Suprapubic skin (tissue), 4 donors: Measurements from ENCODE around the gene FBXL13. TPM values are rescaled to one million over a fixed set of nuclear protein-coding genes. Genes with fewer than 3 reads are reported as not detected.

ENCODE experiments used
- DNase-seq, 2 donors: peaks; one replicate each; pipeline ENCODE4 v3.0.0-alpha.2; 2019; ENCODE audit warnings: low spot score in 2 of 2
- H3K27ac ChIP-seq: fragments of 200-600 bp; sonication (generic); one replicate; pipeline ENCODE4 v1.5.1; 2019
- H3K27me3 ChIP-seq: fragments of 200-600 bp; sonication (generic); one replicate; pipeline ENCODE4 v1.5.1; 2019
- H3K36me3 ChIP-seq: fragments of 200-600 bp; sonication (generic); one replicate; pipeline ENCODE4 v1.5.1; 2019
- H3K4me1 ChIP-seq: fragments of 200-600 bp; sonication (generic); one replicate; pipeline ENCODE4 v1.5.1; 2019
- H3K4me3 ChIP-seq: fragments of 200-600 bp; sonication (generic); one replicate; pipeline ENCODE4 v1.5.1; 2019; ENCODE audit warnings: mild to moderate bottlenecking
- H3K9me3 ChIP-seq: fragments of 200-600 bp; sonication (generic); one replicate; pipeline ENCODE4 v1.5.1; 2019
- EP300 ChIP-seq: sonication (generic); formaldehyde crosslinking; IDR thresholded peaks from one replicate; pipeline ENCODE4 v1.6.1; 2017; ENCODE audit warnings: antibody characterized with exemption
- POLR2A ChIP-seq, 2 donors: fragments of 450-650 bp; IDR thresholded peaks; one replicate each; pipeline ENCODE4 v1.6.1; 2017; ENCODE audit warnings: antibody characterized with exemption in 2 of 2, mild to moderate bottlenecking in 2 of 2, moderate library complexity in 2 of 2
- POLR2AphosphoS5 ChIP-seq, 3 donors: sonication (generic); formaldehyde crosslinking; IDR thresholded peaks; one replicate each; pipeline ENCODE4 v1.6.1; 2017; ENCODE audit warnings: antibody characterized with exemption in 3 of 3
- WGBS: methylation state at CpG from one replicate; pipeline ENCODE4 v1.1.5; 2018; 5-methylcytosine and 5-hydroxymethylcytosine counted together
- total RNA-seq, 4 donors: library from RNA; depleted of rRNA; stranded (reverse); fragments of >200 nt; gene quantifications; one replicate each; pipeline ENCODE4 v1.1.0, GENCODE V29; 2016
- TF ChIP-seq, protein P1 (sequence below), 2 donors: fragments of 200-600 bp in 1 of 2; fragments of 450-650 bp in 1 of 2; sonication (generic) in 1 of 2; IDR thresholded peaks; one replicate each; pipeline ENCODE4 v1.5.1; 2016 to 2019; ENCODE audit warnings: antibody characterized with exemption in 2 of 2, mild to moderate bottlenecking in 1 of 2, moderate library complexity in 1 of 2

Gene FBXL13
- total RNA-seq, 4 donors from 2014 or later = 0.30 to 1.4 (median 0.81) TPM

- DNase-seq = no peak
- no peaks in the 10 kb centered on the region for H3K27me3 ChIP-seq
- peaks cover 3% of the 10 kb centered on the region for H3K4me1 ChIP-seq
- no peak overlapping the region for H3K27ac ChIP-seq
- WGBS = 71% methylated on average over 5 of the region's 5 CpGs
- TF ChIP-seq POLR2AphosphoS5 (IDR thresholded peaks at IDR 0.05) = no peak
- TF ChIP-seq, protein P1, sequence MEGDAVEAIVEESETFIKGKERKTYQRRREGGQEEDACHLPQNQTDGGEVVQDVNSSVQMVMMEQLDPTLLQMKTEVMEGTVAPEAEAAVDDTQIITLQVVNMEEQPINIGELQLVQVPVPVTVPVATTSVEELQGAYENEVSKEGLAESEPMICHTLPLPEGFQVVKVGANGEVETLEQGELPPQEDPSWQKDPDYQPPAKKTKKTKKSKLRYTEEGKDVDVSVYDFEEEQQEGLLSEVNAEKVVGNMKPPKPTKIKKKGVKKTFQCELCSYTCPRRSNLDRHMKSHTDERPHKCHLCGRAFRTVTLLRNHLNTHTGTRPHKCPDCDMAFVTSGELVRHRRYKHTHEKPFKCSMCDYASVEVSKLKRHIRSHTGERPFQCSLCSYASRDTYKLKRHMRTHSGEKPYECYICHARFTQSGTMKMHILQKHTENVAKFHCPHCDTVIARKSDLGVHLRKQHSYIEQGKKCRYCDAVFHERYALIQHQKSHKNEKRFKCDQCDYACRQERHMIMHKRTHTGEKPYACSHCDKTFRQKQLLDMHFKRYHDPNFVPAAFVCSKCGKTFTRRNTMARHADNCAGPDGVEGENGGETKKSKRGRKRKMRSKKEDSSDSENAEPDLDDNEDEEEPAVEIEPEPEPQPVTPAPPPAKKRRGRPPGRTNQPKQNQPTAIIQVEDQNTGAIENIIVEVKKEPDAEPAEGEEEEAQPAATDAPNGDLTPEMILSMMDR (IDR thresholded peaks at IDR 0.05) = no peak
- TF ChIP-seq EP300 = no peak
- no peak for TF ChIP-seq POLR2A (IDR thresholded peaks at IDR 0.05)
- no peaks in the 10 kb centered on the region for H3K9me3 ChIP-seq
- H3K4me3 ChIP-seq = no peak overlapping the region
- H3K36me3 ChIP-seq = no peaks in the 10 kb centered on the region
Measured at GRCh38 chr7:102943423-102944169, 131.0 kb downstream of the FBXL13 start.

DNA sequence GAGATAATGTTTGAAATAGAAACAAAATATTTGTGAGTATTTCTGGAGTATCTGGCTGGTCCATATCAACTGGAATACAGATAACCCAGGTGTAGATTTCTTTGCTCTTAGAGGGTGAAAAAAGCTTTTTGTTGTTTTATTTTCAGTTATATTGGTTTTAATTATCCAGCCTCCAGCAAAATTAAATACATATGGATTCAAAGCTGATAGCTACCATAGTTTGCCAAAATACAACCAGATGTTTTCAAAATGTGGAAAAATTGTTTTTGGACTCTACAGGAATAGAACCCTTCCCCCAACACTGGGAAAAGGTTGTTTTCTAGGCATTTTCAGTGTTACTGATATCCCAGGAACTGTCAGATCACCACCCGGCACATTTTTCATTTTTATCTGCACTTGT, 131.7 kb downstream of the FBXL13 start:
- H3K27ac ChIP-seq = no peak overlapping the region

GRCh38 chr7:102942181-102942866, 132.3 kb downstream of the FBXL13 start:
- TF ChIP-seq EP300 (no peak), POLR2AphosphoS5 (IDR thresholded peaks at IDR 0.05) (no peak), POLR2A (IDR thresholded peaks at IDR 0.05) (no peak)
- TF ChIP-seq, protein P1 (IDR thresholded peaks at IDR 0.05) = no peak
- Histone ChIP-seq H3K27ac (peak overlapping the region; percentile 40), H3K36me3 (no peaks in the 10 kb centered on the region), H3K4me1 (peaks cover 3% of the 10 kb centered on the region), H3K9me3 (no peaks in the 10 kb centered on the region), H3K4me3 (no peak overlapping the region), H3K27me3 (no peaks in the 10 kb centered on the region)
- DNase-seq = no peak
- 56% methylated on average over 4 of the region's 4 CpGs for WGBS

More for the DNA sequence above, 131.7 kb downstream of the FBXL13 start:
- peaks cover 3% of the 10 kb centered on the region for H3K4me1 ChIP-seq
- 54% methylated on average over 1 of the region's 1 CpG for WGBS
- H3K36me3 ChIP-seq = no peaks in the 10 kb centered on the region
- H3K9me3 ChIP-seq = no peaks in the 10 kb centered on the region
- H3K4me3 ChIP-seq = no peak overlapping the region
- no peaks in the 10 kb centered on the region for H3K27me3 ChIP-seq
- TF ChIP-seq POLR2A (IDR thresholded peaks at IDR 0.05) (no peak), EP300 (no peak), POLR2AphosphoS5 (IDR thresholded peaks at IDR 0.05) (no peak)
- TF ChIP-seq, protein P1 (IDR thresholded peaks at IDR 0.05) = no peak
- no peak for DNase-seq

DNA sequence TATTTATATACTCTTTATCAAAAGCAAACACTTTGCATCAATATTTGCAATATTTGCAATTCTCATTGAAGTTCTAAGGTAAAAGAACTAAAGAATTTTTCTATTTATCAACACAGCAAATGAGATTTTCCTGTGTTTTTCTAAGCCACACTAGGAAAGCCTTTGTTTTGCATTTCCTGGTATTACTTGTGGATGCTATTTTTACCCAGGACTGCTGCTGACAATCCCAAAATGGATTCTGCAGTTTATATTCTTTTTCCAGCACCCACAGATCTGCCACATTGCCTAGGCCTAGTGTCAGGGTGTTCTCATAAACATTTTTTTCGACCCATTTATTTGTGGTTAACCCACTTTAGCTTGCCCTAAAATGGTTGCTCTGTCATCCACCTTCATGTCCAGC, 135.9 kb downstream of the FBXL13 start:
- Histone ChIP-seq H3K36me3 (no peaks in the 10 kb centered on the region), H3K9me3 (no peaks in the 10 kb centered on the region), H3K4me1 (peaks cover 3% of the 10 kb centered on the region), H3K4me3 (no peak overlapping the region), H3K27ac (no peak overlapping the region), H3K27me3 (no peaks in the 10 kb centered on the region)
- TF ChIP-seq POLR2A (IDR thresholded peaks at IDR 0.05) (no peak), EP300 (no peak), POLR2AphosphoS5 (IDR thresholded peaks at IDR 0.05) (no peak)
- TF ChIP-seq, protein P1 (IDR thresholded peaks at IDR 0.05) = no peak
- 63% methylated on average over 1 of the region's 1 CpG for WGBS
- no peak for DNase-seq

GRCh38 chr7:102935450-102936115, 139.0 kb downstream of the FBXL13 start:
- Histone ChIP-seq H3K27ac (no peak overlapping the region), H3K4me1 (peaks cover 6% of the 10 kb centered on the region)
- DNase-seq = no peak

More at GRCh38 chr7:102935450-102936115, 139.0 kb downstream of the FBXL13 start:
- Histone ChIP-seq H3K4me3 (no peak overlapping the region), H3K27me3 (no peaks in the 10 kb centered on the region), H3K9me3 (no peaks in the 10 kb centered on the region), H3K36me3 (no peaks in the 10 kb centered on the region)
- WGBS = 65% methylated on average over 6 of the region's 6 CpGs
- TF ChIP-seq POLR2AphosphoS5 (IDR thresholded peaks at IDR 0.05) = no peak
- TF ChIP-seq, protein P1 (IDR thresholded peaks at IDR 0.05) = no peak
- TF ChIP-seq POLR2A (IDR thresholded peaks at IDR 0.05) = no peak
- TF ChIP-seq EP300 = no peak
